Hepatocyte (in vitro differentiated cells): ENCODE data around the gene FICD.

Experiments
- EZH2phosphoT487 ChIP-seq: fragments of 200-600 bp; sonication (generic); IDR thresholded peaks from one replicate; pipeline ENCODE4 v1.6.1; 2018; ENCODE audit warnings: antibody characterized with exemption, mild to moderate bottlenecking, low read depth, moderate library complexity; ENCODE audit not compliant: unreplicated experiment, severe bottlenecking
- TF ChIP-seq, protein P1 (sequence below): fragments of 200-600 bp; sonication (generic); IDR thresholded peaks from 2 replicates; pipeline ENCODE4 v1.5.1; 2016; ENCODE audit warnings: antibody characterized with exemption, mild to moderate bottlenecking; ENCODE audit not compliant: poor library complexity

DNA sequence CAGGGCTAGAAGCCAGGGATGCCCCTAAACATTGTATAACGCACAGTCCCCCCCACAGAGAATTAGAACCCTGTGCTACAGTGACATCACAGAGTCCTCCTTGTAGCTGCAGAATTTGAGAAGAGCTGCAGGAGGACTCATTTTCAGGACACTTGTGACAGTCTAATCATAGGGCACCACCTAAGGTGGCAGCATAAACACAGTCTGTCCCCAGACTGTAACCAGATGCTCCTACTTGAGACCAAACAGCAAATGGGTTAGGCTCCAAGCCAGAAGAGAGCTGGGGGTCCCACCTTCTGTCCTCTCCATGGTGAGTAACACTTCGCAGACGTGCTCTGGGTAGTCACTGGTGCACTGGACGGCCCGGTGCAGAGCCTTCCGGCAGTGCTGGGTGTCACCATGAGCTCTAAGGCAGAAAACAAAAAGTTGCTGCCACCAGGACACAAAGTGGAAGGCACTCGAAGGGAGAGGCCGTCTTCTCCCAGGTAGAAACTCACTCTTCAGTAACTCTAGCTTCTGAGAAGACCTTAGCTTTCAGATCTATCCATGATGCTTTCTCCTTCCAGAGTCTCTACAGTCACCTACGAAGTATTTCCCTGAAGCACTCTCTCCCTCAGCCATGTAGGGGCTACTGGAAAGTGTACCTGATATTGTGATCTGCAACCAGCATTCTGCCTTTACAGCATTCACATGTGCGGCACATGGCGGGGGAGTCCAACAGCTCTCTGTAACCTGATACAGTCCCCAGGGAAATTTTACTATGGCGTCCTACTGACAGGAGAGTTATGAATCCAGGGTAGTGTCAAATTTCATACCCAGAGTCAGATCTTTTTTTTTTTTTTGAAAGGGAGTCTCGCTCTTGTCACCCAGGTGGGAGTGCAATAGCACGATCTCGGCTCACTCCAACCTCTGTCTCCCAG, 17.1 kb downstream of the FICD start:
- TF ChIP-seq, protein P1, sequence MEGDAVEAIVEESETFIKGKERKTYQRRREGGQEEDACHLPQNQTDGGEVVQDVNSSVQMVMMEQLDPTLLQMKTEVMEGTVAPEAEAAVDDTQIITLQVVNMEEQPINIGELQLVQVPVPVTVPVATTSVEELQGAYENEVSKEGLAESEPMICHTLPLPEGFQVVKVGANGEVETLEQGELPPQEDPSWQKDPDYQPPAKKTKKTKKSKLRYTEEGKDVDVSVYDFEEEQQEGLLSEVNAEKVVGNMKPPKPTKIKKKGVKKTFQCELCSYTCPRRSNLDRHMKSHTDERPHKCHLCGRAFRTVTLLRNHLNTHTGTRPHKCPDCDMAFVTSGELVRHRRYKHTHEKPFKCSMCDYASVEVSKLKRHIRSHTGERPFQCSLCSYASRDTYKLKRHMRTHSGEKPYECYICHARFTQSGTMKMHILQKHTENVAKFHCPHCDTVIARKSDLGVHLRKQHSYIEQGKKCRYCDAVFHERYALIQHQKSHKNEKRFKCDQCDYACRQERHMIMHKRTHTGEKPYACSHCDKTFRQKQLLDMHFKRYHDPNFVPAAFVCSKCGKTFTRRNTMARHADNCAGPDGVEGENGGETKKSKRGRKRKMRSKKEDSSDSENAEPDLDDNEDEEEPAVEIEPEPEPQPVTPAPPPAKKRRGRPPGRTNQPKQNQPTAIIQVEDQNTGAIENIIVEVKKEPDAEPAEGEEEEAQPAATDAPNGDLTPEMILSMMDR = no peak
- no peak for TF ChIP-seq EZH2phosphoT487
